ENCODE data around the gene RHBDL1. TPM values are rescaled to one million over a fixed set of nuclear protein-coding genes. Genes with fewer than 3 reads are reported as not detected.

RHBDL1 gene
- total and polyA plus RNA-seq, 10 of the 15 experiments (the other 5 are each of a cell fraction or from before 2014, with no cell fraction given), result 0.04 to 1.3 (median 0.65) TPM; not detected in 5

DNA sequence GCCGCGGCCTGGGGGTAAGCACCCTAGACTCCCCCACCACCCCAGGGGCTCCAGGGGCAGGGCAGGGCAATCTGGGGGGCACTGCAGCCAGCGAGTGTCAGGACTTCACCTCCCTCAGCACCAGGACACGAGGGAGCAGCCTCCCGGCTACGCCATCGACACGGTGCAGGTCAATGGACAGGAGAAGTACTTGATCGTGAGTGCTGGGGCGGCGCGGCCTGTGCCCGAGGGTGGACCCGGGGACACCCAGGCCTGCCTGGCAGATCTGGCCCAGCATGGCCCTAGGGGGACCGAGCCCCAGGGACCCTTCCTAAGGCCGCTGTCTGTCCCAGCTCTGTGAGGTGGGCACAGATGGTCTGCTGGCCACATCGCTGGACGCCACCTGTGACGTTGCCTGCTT lies 3.1 kb upstream of the RHBDL1 start:
- peaks cover 0 to 18% of the 10 kb centered on the region in 2 experiments; a peak in 3 of 4 replicates for H3K36me3 ChIP-seq (ENCODE audit: control insufficient read depth in 2 of 2, insufficient read depth in 2 of 2, low read length in 1 of 2)
- peaks cover 16% of the 10 kb centered on the region for H3K79me2 ChIP-seq (ENCODE audit: control insufficient read depth, insufficient read depth, low read length)
- FAIRE-seq, result no peak
- H3K4me3 ChIP-seq, result no peak overlapping the region
- H3K4me2 ChIP-seq (ENCODE audit: control insufficient read depth, insufficient read depth), result no peak overlapping the region
- no peaks in the 10 kb centered on the region; the same call in 1 of the 2 replicates for H4K20me1 ChIP-seq (ENCODE audit: control insufficient read depth, insufficient read depth)
- H3K27me3 ChIP-seq (replicated peaks in 1 of 2; ENCODE audit: control insufficient read depth in 2 of 2, insufficient read depth in 2 of 2, low read length in 1 of 2), result no peaks in the 10 kb centered on the region
- no TSS peak for BruUV-seq (replicated peaks)
- H3K27ac ChIP-seq (ENCODE audit: control insufficient read depth, insufficient read depth), result no peak overlapping the region
- H2AFZ ChIP-seq (ENCODE audit: control insufficient read depth, low read depth, low read length), result no peak overlapping the region
- peaks cover 1% of the 10 kb centered on the region; the same call in 1 of the 2 replicates for H3K4me1 ChIP-seq (ENCODE audit: control insufficient read depth, insufficient read depth, low read length)
- POLR2A ChIA-PET, result no interaction called here
- in situ Hi-C loops (cut with MboI) (no loop called here), intact Hi-C loops (cut with micrococcal nuclease; ENCODE audit: unreplicated experiment) (no loop called here)
- 97% methylated on average over 19 of the region's 19 CpGs for WGBS (ENCODE audit: insufficient coverage, insufficient replicate concordance, low lambda C conversion rate, missing lambda C conversion rate)
- CTCF ChIA-PET, result no interaction called here
- TF ChIP-seq TBL1XR1 (IDR thresholded peaks at IDR 0.05; ENCODE audit: low read depth, low read length), result no peak
- peak; percentile 39; the same call in 1 of the 2 replicates for TF ChIP-seq POLR2A (IDR thresholded peaks at IDR 0.05; ENCODE audit: low read depth, low read length)
- TF ChIP-seq CHD2 (IDR thresholded peaks at IDR 0.05; ENCODE audit: borderline replicate concordance, low read depth, low read length), result no peak
- ATAC-seq, result no peak
- RAD21 ChIA-PET (ENCODE audit: unreplicated experiment), result no interaction called here
- H3K9ac ChIP-seq (ENCODE audit: control insufficient read depth, insufficient read depth, low read length), result no peak overlapping the region
- DNase-seq (ENCODE audit: low read depth, low spot score), result no peak
- no peaks in the 10 kb centered on the region for H3K9me3 ChIP-seq (replicated peaks; ENCODE audit: control insufficient read depth, insufficient read depth, low read length)
- SMC1A ChIA-PET (ENCODE audit: uncharacterized antibody, unreplicated experiment), result no interaction called here

DNA sequence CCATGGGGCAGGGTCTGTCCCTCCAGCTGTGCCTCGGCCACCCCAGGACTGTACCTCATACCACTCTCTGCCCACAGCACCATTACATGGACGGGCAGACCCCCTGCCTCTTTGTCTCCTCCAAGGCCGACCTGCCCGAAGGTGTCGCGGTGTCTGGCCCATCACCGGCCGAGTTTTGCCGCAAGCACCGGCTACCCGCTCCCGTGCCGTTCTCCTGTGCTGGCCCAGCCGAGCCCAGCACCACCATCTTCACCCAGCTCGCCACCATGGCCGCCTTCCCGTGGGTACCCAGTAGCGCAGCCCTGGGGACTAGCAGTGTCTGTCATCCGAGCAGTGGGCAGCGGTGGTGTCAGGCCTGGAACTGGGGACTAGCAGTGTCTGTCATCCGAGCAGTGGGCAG lies 2.6 kb upstream of the RHBDL1 start:
- no peak overlapping the region for H3K4me2 ChIP-seq (ENCODE audit: control insufficient read depth, insufficient read depth)
- ChIA-PET CTCF (no interaction called here), SMC1A (ENCODE audit: uncharacterized antibody, unreplicated experiment) (no interaction called here), POLR2A (interaction anchor here (0.5 kb wide), 1 partner anchor 378 kb away, joined by 3 read pairs; no protein-coding TSS in a partner anchor), RAD21 (ENCODE audit: unreplicated experiment) (no interaction called here)
- H3K9ac ChIP-seq (ENCODE audit: control insufficient read depth, insufficient read depth, low read length), result no peak overlapping the region
- no peaks in the 10 kb centered on the region for H3K4me1 ChIP-seq (ENCODE audit: control insufficient read depth, insufficient read depth, low read length)
- no TSS peak for BruUV-seq (replicated peaks)
- 97% methylated on average over 21 of the region's 21 CpGs for WGBS (ENCODE audit: insufficient coverage, insufficient replicate concordance, low lambda C conversion rate, missing lambda C conversion rate)
- peaks cover 16% of the 10 kb centered on the region for H3K79me2 ChIP-seq (ENCODE audit: control insufficient read depth, insufficient read depth, low read length)
- no peaks in the 10 kb centered on the region for H3K27me3 ChIP-seq (replicated peaks in 1 of 2; ENCODE audit: control insufficient read depth in 2 of 2, insufficient read depth in 2 of 2, low read length in 1 of 2)
- in situ Hi-C loops (cut with MboI), result no loop called here
- H3K36me3 ChIP-seq (ENCODE audit: control insufficient read depth in 2 of 2, insufficient read depth in 2 of 2, low read length in 1 of 2), result peaks cover 0 to 18% of the 10 kb centered on the region in 2 experiments; a peak in 3 of 4 replicates
- H3K4me3 ChIP-seq, result no peak overlapping the region
- H4K20me1 ChIP-seq (ENCODE audit: control insufficient read depth, insufficient read depth), result no peaks in the 10 kb centered on the region; the same call in 1 of the 2 replicates
- no peaks in the 10 kb centered on the region for H3K9me3 ChIP-seq (replicated peaks; ENCODE audit: control insufficient read depth, insufficient read depth, low read length)
- no peak for TF ChIP-seq KDM1A (IDR thresholded peaks at IDR 0.05; ENCODE audit: borderline replicate concordance)
- TF ChIP-seq, protein P1, sequence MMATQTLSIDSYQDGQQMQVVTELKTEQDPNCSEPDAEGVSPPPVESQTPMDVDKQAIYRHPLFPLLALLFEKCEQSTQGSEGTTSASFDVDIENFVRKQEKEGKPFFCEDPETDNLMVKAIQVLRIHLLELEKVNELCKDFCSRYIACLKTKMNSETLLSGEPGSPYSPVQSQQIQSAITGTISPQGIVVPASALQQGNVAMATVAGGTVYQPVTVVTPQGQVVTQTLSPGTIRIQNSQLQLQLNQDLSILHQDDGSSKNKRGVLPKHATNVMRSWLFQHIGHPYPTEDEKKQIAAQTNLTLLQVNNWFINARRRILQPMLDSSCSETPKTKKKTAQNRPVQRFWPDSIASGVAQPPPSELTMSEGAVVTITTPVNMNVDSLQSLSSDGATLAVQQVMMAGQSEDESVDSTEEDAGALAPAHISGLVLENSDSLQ (IDR thresholded peaks at IDR 0.05), result no peak
- TF ChIP-seq POU2F2 (IDR thresholded peaks at IDR 0.05; ENCODE audit: borderline replicate concordance, low read depth, low read length), result no peak
- TF ChIP-seq HDAC2 (IDR thresholded peaks at IDR 0.05), result no peak
- TF ChIP-seq POLR2AphosphoS5 (IDR thresholded peaks at IDR 0.05; ENCODE audit: low read length), result no peak; the same call in 1 of the 2 replicates
- no peak for TF ChIP-seq WRNIP1 (IDR thresholded peaks at IDR 0.05; ENCODE audit: borderline replicate concordance, low read depth, low read length)
- TF ChIP-seq MEF2A (IDR thresholded peaks at IDR 0.05; ENCODE audit: insufficient read depth, low read depth, low read length), result no peak
- no peak for TF ChIP-seq DPF2 (IDR thresholded peaks at IDR 0.05)
- no peak for TF ChIP-seq NFYA (IDR thresholded peaks at IDR 0.05; ENCODE audit: borderline replicate concordance, low read depth, low read length)
- no peak for TF ChIP-seq KAT2A (conservative IDR thresholded peaks at IDR 0.05; ENCODE audit: control insufficient read depth, low read depth, low read length)
- no peak for TF ChIP-seq HCFC1 (IDR thresholded peaks at IDR 0.05; ENCODE audit: low read length)
- TF ChIP-seq ZNF24 (IDR thresholded peaks at IDR 0.05), result no peak
- TF ChIP-seq TAF1 (IDR thresholded peaks at IDR 0.05; ENCODE audit: borderline replicate concordance, low read depth, low read length), result no peak
- no peak for TF ChIP-seq CBFB (IDR thresholded peaks at IDR 0.05; ENCODE audit: low read depth)
- intact Hi-C loops (cut with micrococcal nuclease; ENCODE audit: unreplicated experiment), result no loop called here
- H2AFZ ChIP-seq (ENCODE audit: control insufficient read depth, low read depth, low read length), result no peak overlapping the region
- DNase-seq (ENCODE audit: low read depth, low spot score) (no peak), FAIRE-seq (no peak), ATAC-seq (no peak)
- H3K27ac ChIP-seq (ENCODE audit: control insufficient read depth, insufficient read depth), result no peak overlapping the region
